RPMI7951 (cell line): ENCODE results near the gene LASP1NB. TPM values are rescaled to one million over a fixed set of nuclear protein-coding genes. Genes with fewer than 3 reads are reported as not detected.

ENCODE experiments used
- DNase-seq: peaks from one replicate; pipeline ENCODE4 v3.0.0-alpha.2; 2012; ENCODE audit warnings: low read depth
- total RNA-seq: library from RNA; depleted of rRNA; stranded (reverse); fragments of >200 nt; shearing (Covaris generic); gene quantifications from 2 replicates; pipeline ENCODE4 v1.2.3, GENCODE V29; 2014; rRNA removed

LASP1NB gene

GRCh38 chr17:38967290-38967738 lies 41.9 kb downstream of the LASP1NB start, which contains the start of gene FBXO47:
Gene FBXO47 (minus strand): TSS chr17:38967403. CDS start chr17:38963025, 4,378 bp downstream.
- DNase-seq = peak; percentile 89

GRCh38 chr17:38969281-38969680 lies 43.9 kb downstream of the LASP1NB start:
- DNase-seq = no peak

- DNase-seq = no peak
Observed at GRCh38 chr17:38970128-38970527, 44.7 kb downstream of the LASP1NB start.

- no peak for DNase-seq
Observed at GRCh38 chr17:38970804-38971203, 45.4 kb downstream of the LASP1NB start.

- DNase-seq = peak; percentile 62
Observed at GRCh38 chr17:38976187-38976551, 50.8 kb downstream of the LASP1NB start.

- no peak for DNase-seq
Observed at GRCh38 chr17:38978180-38978579, 52.8 kb downstream of the LASP1NB start.

Other genes with a start within 250 kb of the LASP1NB start
- 9.3 and 13.9 TPM in 2 replicates for gene MLLT6, start 220.3 kb upstream of the LASP1NB start, total RNA-seq
- gene CISD3, start 195.3 kb upstream of the LASP1NB start, total RNA-seq = 6.0 and 6.9 TPM in 2 replicates
- 3.8 and 7.6 TPM in 2 replicates for gene PCGF2, start 177.3 kb upstream of the LASP1NB start, total RNA-seq
- 468 and 479 TPM in 2 replicates for gene PSMB3, start 172.9 kb upstream of the LASP1NB start, total RNA-seq
- 28.8 and 29.6 TPM in 2 replicates for gene PIP4K2B, start 126.1 kb upstream of the LASP1NB start, total RNA-seq
- gene CWC25, start 100.3 kb upstream of the LASP1NB start, total RNA-seq = 7.2 and 7.6 TPM in 2 replicates
- 1,124 and 1,333 TPM in 2 replicates for gene RPL23, start 71.9 kb upstream of the LASP1NB start, total RNA-seq
- 120 and 135 TPM in 2 replicates for gene LASP1, start 55.6 kb upstream of the LASP1NB start, total RNA-seq
- gene FBXO47, start 41.8 kb downstream of the LASP1NB start, total RNA-seq = not detected in 2 replicates
- 1.4 and 4.2 TPM in 2 replicates for gene PLXDC1, start 226.0 kb downstream of the LASP1NB start, total RNA-seq
- gene ARL5C, start 240.5 kb downstream of the LASP1NB start, total RNA-seq = not detected in 2 replicates